ENCODE data around the gene MEGF6.

Gene MEGF6

GRCh38 chr1:3469849-3470649 lies 141.3 kb downstream of the MEGF6 start:
- no peak for DNase-seq (ENCODE audit: low spot score)

GRCh38 chr1:3469104-3469848 lies 142.0 kb downstream of the MEGF6 start:
- DNase-seq (ENCODE audit: low spot score) = no peak

GRCh38 chr1:3468236-3469103 lies 142.8 kb downstream of the MEGF6 start:
- DNase-seq (ENCODE audit: low spot score) = no peak

GRCh38 chr1:3467096-3468036 lies 143.9 kb downstream of the MEGF6 start:
- no peak for DNase-seq (ENCODE audit: low spot score)

GRCh38 chr1:3466366-3467075 lies 144.8 kb downstream of the MEGF6 start:
- DNase-seq (ENCODE audit: low spot score) = no peak

- DNase-seq (ENCODE audit: low spot score) = no peak
Measured at GRCh38 chr1:3465935-3466321, 145.4 kb downstream of the MEGF6 start.

GRCh38 chr1:3465091-3465934 lies 146.0 kb downstream of the MEGF6 start:
- DNase-seq (ENCODE audit: low spot score) = no peak

GRCh38 chr1:3464649-3465025 lies 146.7 kb downstream of the MEGF6 start:
- no peak for DNase-seq (ENCODE audit: low spot score)

- no peak for DNase-seq (ENCODE audit: low spot score)
Measured at GRCh38 chr1:3463891-3464648, 147.2 kb downstream of the MEGF6 start.

GRCh38 chr1:3463408-3463863 lies 147.9 kb downstream of the MEGF6 start:
- DNase-seq (ENCODE audit: low spot score) = no peak

GRCh38 chr1:3463013-3463385 lies 148.3 kb downstream of the MEGF6 start:
- DNase-seq (ENCODE audit: low spot score) = no peak

GRCh38 chr1:3462356-3463012 lies 148.8 kb downstream of the MEGF6 start:
- DNase-seq (ENCODE audit: low spot score) = no peak

GRCh38 chr1:3461934-3462275 lies 149.4 kb downstream of the MEGF6 start:
- no peak for DNase-seq (ENCODE audit: low spot score)

- no peak for DNase-seq (ENCODE audit: low spot score)
Measured at GRCh38 chr1:3461238-3461933, 149.9 kb downstream of the MEGF6 start.

GRCh38 chr1:3460672-3461131 lies 150.6 kb downstream of the MEGF6 start:
- DNase-seq (ENCODE audit: low spot score) = peak; percentile 64

- DNase-seq (ENCODE audit: low spot score) = peak; percentile 88
Measured at GRCh38 chr1:3459940-3460671, 151.2 kb downstream of the MEGF6 start.
